H9 (cell line): ENCODE measurements around the gene RAP1B. TPM values are rescaled to one million over a fixed set of nuclear protein-coding genes. Genes with fewer than 3 reads are reported as not detected.

Source experiments
- DNase-seq: peaks from one replicate; pipeline ENCODE4 v3.0.0-alpha.2; 2017
- H2AFZ ChIP-seq: one replicate; pipeline ENCODE4 v1.6.1; 2013; ENCODE audit warnings: mild to moderate bottlenecking, low read length, control low read depth, moderate library complexity
- H2AK5ac ChIP-seq: 2 replicates; pipeline ENCODE4 v1.6.1; 2013; ENCODE audit warnings: low read length, control low read depth, mixed read lengths; ENCODE audit not compliant: insufficient read length
- H2BK120ac ChIP-seq: one replicate; pipeline ENCODE4 v1.6.1; 2013; ENCODE audit warnings: low read depth, mild to moderate bottlenecking, low read length, control low read depth, inconsistent platforms; ENCODE audit not compliant: poor library complexity, severe bottlenecking
- H2BK12ac ChIP-seq: 2 replicates; pipeline ENCODE4 v1.6.1; 2013; ENCODE audit warnings: low read length, control low read depth, mixed read lengths, low read depth; ENCODE audit not compliant: insufficient read length
- H2BK15ac ChIP-seq: 2 replicates; pipeline ENCODE4 v1.6.1; 2013; ENCODE audit warnings: low read depth, low read length, control low read depth
- H2BK20ac ChIP-seq: one replicate; pipeline ENCODE4 v1.6.1; 2013; ENCODE audit warnings: low read depth, mild to moderate bottlenecking, low read length, control low read depth, inconsistent platforms; ENCODE audit not compliant: poor library complexity, severe bottlenecking
- H2BK5ac ChIP-seq: 2 replicates; pipeline ENCODE4 v1.6.1; 2013; ENCODE audit warnings: low read length, control low read depth, mixed read lengths; ENCODE audit not compliant: insufficient read length
- H3K14ac ChIP-seq: 2 replicates; pipeline ENCODE4 v1.6.1; 2013; ENCODE audit warnings: low read length, control low read depth; ENCODE audit not compliant: insufficient read depth
- H3K18ac ChIP-seq: 2 replicates; pipeline ENCODE4 v1.6.1; 2013; ENCODE audit warnings: low read depth, mild to moderate bottlenecking, mixed read lengths, low read length, control low read depth; ENCODE audit not compliant: insufficient read length
- H3K23ac ChIP-seq: 2 replicates; pipeline ENCODE4 v1.6.1; 2013; ENCODE audit warnings: low read length, control low read depth, mixed read lengths, low read depth; ENCODE audit not compliant: insufficient read length
- H3K23me2 ChIP-seq: 2 replicates; pipeline ENCODE4 v1.6.1; 2013; ENCODE audit warnings: low read depth, mild to moderate bottlenecking, mixed read lengths, low read length, control low read depth; ENCODE audit not compliant: insufficient read length, poor library complexity, severe bottlenecking
- H3K27ac ChIP-seq: 2 replicates; pipeline ENCODE4 v1.5.1; 2013; ENCODE audit warnings: low read length, control low read depth, mixed read lengths, low read depth; ENCODE audit not compliant: insufficient read length
- H3K27me3 ChIP-seq: 2 replicates; pipeline ENCODE4 v1.6.1; 2013; ENCODE audit warnings: low read length, control low read depth, inconsistent platforms; ENCODE audit not compliant: insufficient read depth
- H3K4ac ChIP-seq: 2 replicates; pipeline ENCODE4 v1.6.1; 2013; ENCODE audit warnings: low read depth, mild to moderate bottlenecking, control low read depth, inconsistent platforms, low read length, moderate library complexity
- H3K4me1 ChIP-seq: 2 replicates; pipeline ENCODE4 v1.6.1; 2013; ENCODE audit warnings: low read length, control low read depth, inconsistent platforms; ENCODE audit not compliant: insufficient read depth
- H3K4me2 ChIP-seq: 2 replicates; pipeline ENCODE4 v1.6.1; 2013; ENCODE audit warnings: low read length, control low read depth, mixed read lengths; ENCODE audit not compliant: insufficient read length, insufficient read depth
- H3K56ac ChIP-seq: 2 replicates; pipeline ENCODE4 v1.6.1; 2013; ENCODE audit warnings: low read depth, mild to moderate bottlenecking, mixed read lengths, low read length, control low read depth; ENCODE audit not compliant: insufficient read length
- H3K79me1 ChIP-seq: 2 replicates; pipeline ENCODE4 v1.6.1; 2013; ENCODE audit warnings: low read depth, mild to moderate bottlenecking, moderate library complexity, low read length, control low read depth, inconsistent platforms; ENCODE audit not compliant: insufficient read depth, poor library complexity, severe bottlenecking
- H3K79me2 ChIP-seq: 2 replicates; pipeline ENCODE4 v1.6.1; 2013; ENCODE audit warnings: low read length, control low read depth, inconsistent platforms; ENCODE audit not compliant: insufficient read depth
- H3K9ac ChIP-seq: 2 replicates; pipeline ENCODE4 v1.6.1; 2013; ENCODE audit warnings: low read length, control low read depth, mixed read lengths; ENCODE audit not compliant: insufficient read length; ENCODE audit errors: extremely low read depth
- H3K9me3 ChIP-seq: one replicate; pipeline ENCODE4 v1.6.1; 2013; ENCODE audit warnings: low read depth, low read length, inconsistent platforms; ENCODE audit not compliant: control insufficient read depth
- H3T11ph ChIP-seq: one replicate; pipeline ENCODE4 v1.6.1; 2013; ENCODE audit warnings: mild to moderate bottlenecking, low read length, control low read depth, inconsistent platforms
- H4K20me1 ChIP-seq: one replicate; pipeline ENCODE4 v1.6.1; 2013; ENCODE audit not compliant: control insufficient read depth, insufficient read length, insufficient read depth
- H4K5ac ChIP-seq: 2 replicates; pipeline ENCODE4 v1.6.1; 2013; ENCODE audit warnings: low read depth, mild to moderate bottlenecking, mixed read lengths, low read length, control low read depth; ENCODE audit not compliant: insufficient read length
- H4K8ac ChIP-seq: replicated peaks from 2 replicates; pipeline ENCODE4 v1.6.1; 2013; ENCODE audit warnings: low read length, control low read depth, mixed read lengths, low read depth; ENCODE audit not compliant: insufficient read length
- H4K91ac ChIP-seq: 2 replicates; pipeline ENCODE4 v1.6.1; 2013; ENCODE audit warnings: low read depth, mild to moderate bottlenecking, moderate library complexity, mixed read lengths, low read length, control low read depth; ENCODE audit not compliant: insufficient read length
- H3K27ac Mint-ChIP-seq, 3 experiments: 2 replicates in 2 of 3; 3 replicates in 1 of 3; pipeline ENCODE4 v1.8.0; 2020 to 2021; ENCODE audit warnings: mixed read lengths in 3 of 3, mild to moderate bottlenecking in 1 of 3, moderate library complexity in 1 of 3
- H3K27me3 Mint-ChIP-seq: 2 replicates; pipeline ENCODE4 v1.8.0; 2021; ENCODE audit warnings: low read depth, mild to moderate bottlenecking, moderate library complexity, mixed read lengths
- H3K36me3 Mint-ChIP-seq, 3 experiments: 2 replicates in 2 of 3; 3 replicates in 1 of 3; pipeline ENCODE4 v1.8.0; 2020 to 2021; ENCODE audit warnings: low read depth in 3 of 3, mixed read lengths in 3 of 3; ENCODE audit not compliant: insufficient read depth in 1 of 3
- H3K4me1 Mint-ChIP-seq, 2 experiments: 2 replicates each; pipeline ENCODE4 v1.8.0; 2020; ENCODE audit warnings: mixed read lengths in 2 of 2
- H3K4me3 Mint-ChIP-seq, 2 experiments: 2 replicates in 1 of 2; 3 replicates in 1 of 2; pipeline ENCODE4 v1.8.0; 2020 to 2021; ENCODE audit warnings: mild to moderate bottlenecking in 2 of 2, mixed read lengths in 2 of 2, moderate library complexity in 1 of 2
- H3K9me3 Mint-ChIP-seq, 2 experiments: 2 replicates in 1 of 2; 3 replicates in 1 of 2; pipeline ENCODE4 v1.8.0; 2020; ENCODE audit warnings: mild to moderate bottlenecking in 2 of 2, mixed read lengths in 2 of 2, moderate library complexity in 1 of 2
- WGBS: extraction: QIAGEN DNeasy Blood & Tissue Kit; methylation state at CpG from one replicate; pipeline ENCODE4 v1.1.7; 2013; ENCODE audit warnings: missing lambda C conversion rate, low lambda C conversion rate, mixed read lengths; ENCODE audit not compliant: insufficient read length; ENCODE audit errors: extremely low coverage; 5-methylcytosine and 5-hydroxymethylcytosine counted together
- total RNA-seq: library from RNA; stranded (reverse); gene quantifications from 2 replicates; pipeline ENCODE4 v1.2.1, GENCODE V29; 2021
- TF ChIP-seq, protein P1 (sequence below): fragments of 200-600 bp; sonication (generic); conservative IDR thresholded peaks from 3 replicates; pipeline ENCODE4 v1.8.0; 2021; ENCODE audit warnings: antibody characterized with exemption, mild to moderate bottlenecking

The RAP1B gene
- total RNA-seq, 1 experiment from 2014 or later, result 97.7 TPM

- DNase-seq, result no peak
- H2BK15ac ChIP-seq, result no peak overlapping the region
- Mint-ChIP-seq H3K4me1 (no peaks in the 10 kb centered on the region), H3K27me3 (no peaks in the 10 kb centered on the region), H3K27ac (peak overlapping the region in 1 of 3 experiments; percentile 76; a peak in 3 of 7 replicates), H3K9me3 (no peaks in the 10 kb centered on the region), H3K36me3 (peaks cover under 1 to 17% (median 15%) of the 10 kb centered on the region in 3 experiments; a peak in 5 of 7 replicates), H3K4me3 (no peak overlapping the region)
- H3K79me2 ChIP-seq, result peaks cover 4% of the 10 kb centered on the region; the same call in 1 of the 2 replicates
- H3K9me3 ChIP-seq, result no peaks in the 10 kb centered on the region
- H3T11ph ChIP-seq, result no peak overlapping the region
- no peak overlapping the region for H3K4me2 ChIP-seq
- H3K79me1 ChIP-seq, result peaks cover 6% of the 10 kb centered on the region
- no peak overlapping the region for H3K14ac ChIP-seq
- no peak overlapping the region for H2AFZ ChIP-seq
- no peak overlapping the region for H3K27ac ChIP-seq
- no peak overlapping the region for H2BK120ac ChIP-seq
- H3K4ac ChIP-seq, result no peak overlapping the region
- no CpG with 5 or more reads among the region's 5 CpGs for WGBS
- H3K27me3 ChIP-seq, result no peaks in the 10 kb centered on the region
- no peaks in the 10 kb centered on the region for H4K20me1 ChIP-seq
- no peaks in the 10 kb centered on the region for H3K4me1 ChIP-seq
- no peak overlapping the region for H2BK20ac ChIP-seq
- no peak overlapping the region for H4K5ac ChIP-seq
- H2BK5ac ChIP-seq, result no peak overlapping the region
- no peak overlapping the region for H3K56ac ChIP-seq
- no peaks in the 10 kb centered on the region for H3K23me2 ChIP-seq
- no peak overlapping the region for H3K9ac ChIP-seq
- H3K23ac ChIP-seq, result no peak overlapping the region
- no peak overlapping the region for H4K91ac ChIP-seq
- no peak overlapping the region for H3K18ac ChIP-seq
- H2AK5ac ChIP-seq, result no peak overlapping the region
- TF ChIP-seq, protein P1, sequence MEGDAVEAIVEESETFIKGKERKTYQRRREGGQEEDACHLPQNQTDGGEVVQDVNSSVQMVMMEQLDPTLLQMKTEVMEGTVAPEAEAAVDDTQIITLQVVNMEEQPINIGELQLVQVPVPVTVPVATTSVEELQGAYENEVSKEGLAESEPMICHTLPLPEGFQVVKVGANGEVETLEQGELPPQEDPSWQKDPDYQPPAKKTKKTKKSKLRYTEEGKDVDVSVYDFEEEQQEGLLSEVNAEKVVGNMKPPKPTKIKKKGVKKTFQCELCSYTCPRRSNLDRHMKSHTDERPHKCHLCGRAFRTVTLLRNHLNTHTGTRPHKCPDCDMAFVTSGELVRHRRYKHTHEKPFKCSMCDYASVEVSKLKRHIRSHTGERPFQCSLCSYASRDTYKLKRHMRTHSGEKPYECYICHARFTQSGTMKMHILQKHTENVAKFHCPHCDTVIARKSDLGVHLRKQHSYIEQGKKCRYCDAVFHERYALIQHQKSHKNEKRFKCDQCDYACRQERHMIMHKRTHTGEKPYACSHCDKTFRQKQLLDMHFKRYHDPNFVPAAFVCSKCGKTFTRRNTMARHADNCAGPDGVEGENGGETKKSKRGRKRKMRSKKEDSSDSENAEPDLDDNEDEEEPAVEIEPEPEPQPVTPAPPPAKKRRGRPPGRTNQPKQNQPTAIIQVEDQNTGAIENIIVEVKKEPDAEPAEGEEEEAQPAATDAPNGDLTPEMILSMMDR, result no peak
- no peak overlapping the region for H4K8ac ChIP-seq
- no peak overlapping the region for H2BK12ac ChIP-seq
Observed at GRCh38 chr12:68646484-68646883, 35.8 kb downstream of the RAP1B start.
